ENCODE data around the gene GRIFIN. TPM values are rescaled to one million over a fixed set of nuclear protein-coding genes. Genes with fewer than 3 reads are reported as not detected.

Gene GRIFIN
- total RNA-seq, 1 donor from 2014 or later, result not detected

Other genes starting within 250 kb of the GRIFIN start
- gene MAD1L1, start 243.5 kb downstream of the GRIFIN start, total RNA-seq, result 32.3 and 32.5 TPM in 2 replicates
- gene MRM2, start 234.2 kb downstream of the GRIFIN start, total RNA-seq, result 22.5 and 22.6 TPM in 2 replicates
- gene NUDT1, start 234.2 kb downstream of the GRIFIN start, total RNA-seq, result 10.2 and 12.0 TPM in 2 replicates
- 20.9 and 28.9 TPM in 2 replicates for gene SNX8, start 162.0 kb downstream of the GRIFIN start, total RNA-seq
- 198 and 213 TPM in 2 replicates for gene EIF3B, start 121.6 kb downstream of the GRIFIN start, total RNA-seq
- 18.5 and 22.0 TPM in 2 replicates for gene CHST12, start 72.8 kb downstream of the GRIFIN start, total RNA-seq
- 58.6 and 76.9 TPM in 2 replicates for gene LFNG, start 43.4 kb upstream of the GRIFIN start, total RNA-seq
- 18.7 and 19.7 TPM in 2 replicates for gene BRAT1, start 79.1 kb upstream of the GRIFIN start, total RNA-seq
- 13.1 and 13.8 TPM in 2 replicates for gene IQCE, start 82.6 kb upstream of the GRIFIN start, total RNA-seq
- gene TTYH3, start 155.6 kb upstream of the GRIFIN start, total RNA-seq, result 264 and 273 TPM in 2 replicates
- 3.4 and 5.7 TPM in 2 replicates for gene AMZ1, start 211.8 kb upstream of the GRIFIN start, total RNA-seq

All from astrocyte (in vitro differentiated cells and primary cell).